Type B pancreatic cell (in vitro differentiated cells): ENCODE data around the gene LEMD1. TPM values are rescaled to one million over a fixed set of nuclear protein-coding genes. Genes with fewer than 3 reads are reported as not detected.

ENCODE experiments used
- DNase-seq: peaks from one replicate; pipeline ENCODE4 v3.0.0; 2021; ENCODE audit warnings: mixed read lengths; ENCODE audit not compliant: unreplicated experiment; ENCODE audit errors: extremely low spot score
- H3K27ac Mint-ChIP-seq: 2 replicates; pipeline ENCODE4 v1.8.0; 2021; ENCODE audit warnings: mild to moderate bottlenecking, mixed read lengths
- H3K27me3 Mint-ChIP-seq: 2 replicates; pipeline ENCODE4 v1.8.0; 2021; ENCODE audit warnings: mixed read lengths
- H3K36me3 Mint-ChIP-seq: 2 replicates; pipeline ENCODE4 v1.8.0; 2021; ENCODE audit warnings: mixed read lengths
- H3K4me1 Mint-ChIP-seq: one replicate; pipeline ENCODE4 v1.8.0; 2021; ENCODE audit warnings: mixed read lengths; ENCODE audit not compliant: unreplicated experiment
- H3K4me3 Mint-ChIP-seq: 2 replicates; pipeline ENCODE4 v1.8.0; 2021; ENCODE audit warnings: mild to moderate bottlenecking, mixed read lengths
- H3K9me3 Mint-ChIP-seq: 2 replicates; pipeline ENCODE4 v1.8.0; 2021; ENCODE audit warnings: mixed read lengths
- CTCF ChIP-seq: fragments of 200-600 bp; sonication (generic); conservative IDR thresholded peaks from 2 replicates; pipeline ENCODE4 v1.5.0; 2021; ENCODE audit warnings: antibody characterized with exemption, mild to moderate bottlenecking
- total RNA-seq: library from RNA; stranded (reverse); gene quantifications from 2 replicates; pipeline ENCODE4 v1.2.1, GENCODE V29; 2021; ENCODE audit warnings: low replicate concordance

LEMD1 gene
- total RNA-seq, 1 donor from 2014 or later, result 5.5 TPM

GRCh38 chr1:205356440-205357139 is 65.3 kb downstream of the LEMD1 start, which contains the start of gene KLHDC8A:
Gene KLHDC8A (minus strand): TSS chr1:205356922. CDS start chr1:205343604, 13,318 bp downstream.
- Mint-ChIP-seq H3K27ac (peak within 1 kb of the TSS; percentile 23), H3K27me3 (peaks cover 13% of the 10 kb centered on the region), H3K4me1 (peaks cover 40% of the 10 kb centered on the region), H3K4me3 (peak within 1 kb of the TSS; percentile 2), H3K36me3 (no peaks in the 10 kb centered on the region), H3K9me3 (no peaks in the 10 kb centered on the region)
- TF ChIP-seq CTCF, result no peak
- DNase-seq, result no peak

- DNase-seq, result no peak
- Mint-ChIP-seq H3K27me3 (peaks cover 4% of the 10 kb centered on the region), H3K27ac (peak overlapping the region; percentile 75)
These were observed 66.8 kb downstream of the LEMD1 start for GRCh38 chr1:205355075-205355453.

GRCh38 chr1:205354259-205355074 is 67.4 kb downstream of the LEMD1 start:
- Mint-ChIP-seq H3K27ac (peak overlapping the region; percentile 82), H3K9me3 (no peaks in the 10 kb centered on the region), H3K27me3 (peaks cover 4% of the 10 kb centered on the region), H3K4me1 (peaks cover 50% of the 10 kb centered on the region), H3K4me3 (peak overlapping the region; percentile 12), H3K36me3 (no peaks in the 10 kb centered on the region)
- DNase-seq, result no peak
- TF ChIP-seq CTCF, result peak; percentile 93

More at GRCh38 chr1:205355075-205355453, 66.8 kb downstream of the LEMD1 start:
- H3K36me3 Mint-ChIP-seq, result no peaks in the 10 kb centered on the region
- H3K4me3 Mint-ChIP-seq, result no peak overlapping the region
- H3K9me3 Mint-ChIP-seq, result no peaks in the 10 kb centered on the region
- peaks cover 48% of the 10 kb centered on the region for H3K4me1 Mint-ChIP-seq
- no peak for TF ChIP-seq CTCF

- Mint-ChIP-seq H3K27ac (no peak overlapping the region), H3K27me3 (peaks cover 4% of the 10 kb centered on the region), H3K36me3 (no peaks in the 10 kb centered on the region), H3K4me1 (peaks cover 58% of the 10 kb centered on the region), H3K9me3 (no peaks in the 10 kb centered on the region), H3K4me3 (no peak overlapping the region)
- TF ChIP-seq CTCF, result no peak
- no peak for DNase-seq
These were observed 68.2 kb downstream of the LEMD1 start for GRCh38 chr1:205353612-205354011.

- peaks cover 8% of the 10 kb centered on the region for H3K27me3 Mint-ChIP-seq
- H3K4me1 Mint-ChIP-seq, result peaks cover 58% of the 10 kb centered on the region
- DNase-seq, result no peak
- H3K36me3 Mint-ChIP-seq, result no peaks in the 10 kb centered on the region
- TF ChIP-seq CTCF, result no peak
- H3K9me3 Mint-ChIP-seq, result no peaks in the 10 kb centered on the region
- H3K27ac Mint-ChIP-seq, result no peak overlapping the region
- H3K4me3 Mint-ChIP-seq, result no peak overlapping the region
These were observed 68.7 kb downstream of the LEMD1 start for GRCh38 chr1:205353191-205353590.
